HG02759 (cell line): ENCODE results near the gene PRUNE2.
A peak's percentile ranks its signal among the peaks of the same experiment; 100 is the strongest.

Source experiments
- ATAC-seq: cut with Tn5 transposase; IDR thresholded peaks from one replicate; pipeline ENCODE4 v1.9.1; 2021; ENCODE audit warnings: mild to moderate bottlenecking, moderate library complexity; ENCODE audit not compliant: unreplicated experiment

PRUNE2 gene

GRCh38 chr9:76630916-76631315, 275.0 kb downstream of the PRUNE2 start:
- ATAC-seq = no peak

- no peak for ATAC-seq
These were observed 276.5 kb downstream of the PRUNE2 start for GRCh38 chr9:76629205-76629990.

GRCh38 chr9:76628155-76628554, 277.8 kb downstream of the PRUNE2 start:
- no peak for ATAC-seq

GRCh38 chr9:76626980-76627379, 278.9 kb downstream of the PRUNE2 start:
- ATAC-seq = no peak

- ATAC-seq = no peak
These were observed 279.8 kb downstream of the PRUNE2 start for GRCh38 chr9:76626141-76626540.

- ATAC-seq = peak; percentile 90
These were observed 281.4 kb downstream of the PRUNE2 start for GRCh38 chr9:76624391-76625048.

GRCh38 chr9:76620996-76621395, 284.9 kb downstream of the PRUNE2 start:
- no peak for ATAC-seq

- ATAC-seq = no peak
These were observed 285.3 kb downstream of the PRUNE2 start for GRCh38 chr9:76620581-76620980.

GRCh38 chr9:76619640-76620039, 286.3 kb downstream of the PRUNE2 start:
- ATAC-seq = no peak

GRCh38 chr9:76619197-76619596, 286.7 kb downstream of the PRUNE2 start:
- no peak for ATAC-seq

- ATAC-seq = no peak
These were observed 287.2 kb downstream of the PRUNE2 start for GRCh38 chr9:76618762-76619161.

GRCh38 chr9:76617497-76618175, 288.3 kb downstream of the PRUNE2 start:
- ATAC-seq = no peak

GRCh38 chr9:76616780-76617179, 289.1 kb downstream of the PRUNE2 start:
- ATAC-seq = no peak

- ATAC-seq = no peak
These were observed 290.7 kb downstream of the PRUNE2 start for GRCh38 chr9:76615177-76615603.

GRCh38 chr9:76613974-76614373, 291.9 kb downstream of the PRUNE2 start:
- ATAC-seq = no peak

- ATAC-seq = no peak
These were observed 292.6 kb downstream of the PRUNE2 start for GRCh38 chr9:76613150-76613781.

- ATAC-seq = no peak
These were observed 295.9 kb downstream of the PRUNE2 start for GRCh38 chr9:76610011-76610352.

GRCh38 chr9:76609285-76610010, 296.5 kb downstream of the PRUNE2 start:
- ATAC-seq = no peak

- no peak for ATAC-seq
These were observed 297.2 kb downstream of the PRUNE2 start for GRCh38 chr9:76608575-76609273.

- no peak for ATAC-seq
These were observed 298.0 kb downstream of the PRUNE2 start for GRCh38 chr9:76607730-76608436.
